ENCODE measurements around the gene PRSS38.
"Not testable (repeated sequence)": the region's sequence is repeated elsewhere in the genome, so short reads cannot be mapped to it uniquely, and the experiment has no call there.

PRSS38 gene

GRCh38 chr1:227846265-227846858 is 30.9 kb downstream of the PRSS38 start:
- no peak for DNase-seq

- DNase-seq, result not testable (repeated sequence)
Observed at GRCh38 chr1:227847046-227847445, 31.6 kb downstream of the PRSS38 start.

- no peak for DNase-seq
Observed at GRCh38 chr1:227848430-227848932, 33.0 kb downstream of the PRSS38 start.

GRCh38 chr1:227849251-227849650 is 33.8 kb downstream of the PRSS38 start:
- no peak for DNase-seq

- no peak for DNase-seq
Observed at GRCh38 chr1:227854189-227854588, 38.7 kb downstream of the PRSS38 start.

- no peak for DNase-seq
Observed at GRCh38 chr1:227855687-227856086, 40.2 kb downstream of the PRSS38 start.

GRCh38 chr1:227856147-227856858 is 40.8 kb downstream of the PRSS38 start:
- DNase-seq, result no peak

GRCh38 chr1:227864882-227865281 is 49.4 kb downstream of the PRSS38 start:
- DNase-seq, result no peak

GRCh38 chr1:227869279-227869842 is 53.9 kb downstream of the PRSS38 start:
- no peak for DNase-seq

GRCh38 chr1:227869851-227870305 is 54.4 kb downstream of the PRSS38 start:
- no peak for DNase-seq

- DNase-seq, result no peak
Observed at GRCh38 chr1:227870366-227870765, 54.9 kb downstream of the PRSS38 start.

- not testable (repeated sequence) for DNase-seq
Observed at GRCh38 chr1:227871892-227872291, 56.4 kb downstream of the PRSS38 start.

- DNase-seq, result not testable (repeated sequence)
Observed at GRCh38 chr1:227877810-227878209, 62.3 kb downstream of the PRSS38 start.

GRCh38 chr1:227880342-227880924 is 65.0 kb downstream of the PRSS38 start:
- no peak for DNase-seq

GRCh38 chr1:227883073-227883520 is 67.6 kb downstream of the PRSS38 start:
- DNase-seq, result no peak

- no peak for DNase-seq
Observed at GRCh38 chr1:227883641-227884301, 68.3 kb downstream of the PRSS38 start.

- DNase-seq, result no peak
Observed at GRCh38 chr1:227884370-227885134, 69.1 kb downstream of the PRSS38 start.

- no peak for DNase-seq
Observed at GRCh38 chr1:227885135-227885647, 69.7 kb downstream of the PRSS38 start.

GRCh38 chr1:227885648-227886502 is 70.4 kb downstream of the PRSS38 start:
- DNase-seq, result no peak

- no peak for DNase-seq
Observed at GRCh38 chr1:227886503-227886961, 71.1 kb downstream of the PRSS38 start.
